PC-3 (cell line): ENCODE measurements around the gene NLGN3. TPM values are rescaled to one million over a fixed set of nuclear protein-coding genes. Genes with fewer than 3 reads are reported as not detected.

Experiments
- ATAC-seq: fragments of 200-7000 bp; cut with Tn5 transposase; 2 replicates; pipeline ENCODE4 v1.9.1; 2020; ENCODE audit warnings: mild to moderate bottlenecking, moderate library complexity
- BruUV-seq: library from RNA; stranded (reverse); fragments of 400-500 nt; replicated peaks from 2 replicates; lab custom pipeline; 2021; lab: Mats Ljungman, UMichigan
- CTCF ChIA-PET: fragments of 300-600 bp; sonication (Branson Sonifier 250); formaldehyde crosslinking; loops from one replicate; lab custom pipeline; 2022; ENCODE audit warnings: antibody characterized with exemption; lab: Charles Lee
- POLR2A ChIA-PET: fragments of 300-600 bp; sonication (Branson Sonifier 250); formaldehyde crosslinking; loops from one replicate; lab custom pipeline; 2022; ENCODE audit warnings: antibody characterized with exemption; ENCODE audit not compliant: unreplicated experiment; lab: Charles Lee
- DNase-seq: peaks from one replicate; pipeline ENCODE4 v3.0.0-alpha.2; 2015
- H2AFZ ChIP-seq: fragments of 300-600 bp; sonication (generic); 2 replicates; pipeline ENCODE4 v1.6.0; 2016; ENCODE audit warnings: antibody characterized with exemption, low read length
- H3F3A ChIP-seq: fragments of 300-600 bp; sonication (generic); one replicate; pipeline ENCODE4 v1.6.0; 2017; ENCODE audit warnings: antibody characterized with exemption, low read length, control low read depth, mild to moderate bottlenecking; ENCODE audit not compliant: unreplicated experiment
- H3K27ac ChIP-seq: fragments of 300-600 bp; sonication (generic); 2 replicates; pipeline ENCODE4 v1.5.1; 2016; ENCODE audit warnings: mild to moderate bottlenecking, low read length
- H3K27me3 ChIP-seq: fragments of 300-600 bp; sonication (generic); 2 replicates; pipeline ENCODE4 v1.6.1; 2016; ENCODE audit warnings: low read length, mixed read lengths
- H3K36me3 ChIP-seq: fragments of 300-600 bp; sonication (generic); 2 replicates; pipeline ENCODE4 v1.6.1; 2016; ENCODE audit warnings: low read depth, mixed run types, low read length, mixed read lengths
- H3K4me1 ChIP-seq: fragments of 300-600 bp; sonication (generic); 2 replicates; pipeline ENCODE4 v1.5.1; 2016; ENCODE audit warnings: low read length; ENCODE audit not compliant: insufficient read depth
- H3K4me2 ChIP-seq: fragments of 300-600 bp; sonication (generic); 2 replicates; pipeline ENCODE4 v1.6.0; 2016; ENCODE audit warnings: low read length
- H3K4me3 ChIP-seq: fragments of 300-600 bp; sonication (generic); 2 replicates; pipeline ENCODE4 v1.5.1; 2016; ENCODE audit warnings: mild to moderate bottlenecking, low read length, mixed read lengths
- H3K79me2 ChIP-seq: fragments of 300-600 bp; sonication (generic); 2 replicates; pipeline ENCODE4 v1.6.1; 2017; ENCODE audit warnings: low read length, mixed read lengths
- H3K9ac ChIP-seq: fragments of 300-600 bp; sonication (generic); 2 replicates; pipeline ENCODE4 v1.6.0; 2016; ENCODE audit warnings: mild to moderate bottlenecking, low read length
- H3K9me2 ChIP-seq: fragments of 300-600 bp; sonication (generic); replicated peaks from 2 replicates; pipeline ENCODE4 v1.6.1; 2016; ENCODE audit warnings: mixed run types, low read length, mixed read lengths
- H3K9me3 ChIP-seq: fragments of 300-600 bp; sonication (generic); 2 replicates; pipeline ENCODE4 v1.6.1; 2016; ENCODE audit warnings: low read length, mixed read lengths
- H4K20me1 ChIP-seq: fragments of 300-600 bp; sonication (generic); 2 replicates; pipeline ENCODE4 v1.6.1; 2016; ENCODE audit warnings: low read length, mixed read lengths
- CTCF ChIP-seq: fragments of 300-600 bp; sonication (generic); conservative IDR thresholded peaks from 2 replicates; pipeline ENCODE4 v1.5.1; 2017; ENCODE audit warnings: antibody characterized with exemption, low read depth, mild to moderate bottlenecking, low read length
- EZH2 ChIP-seq: fragments of 300-600 bp; sonication (generic); IDR thresholded peaks from one replicate; pipeline ENCODE4 v1.6.1; 2017; ENCODE audit warnings: antibody characterized with exemption, mild to moderate bottlenecking, low read length; ENCODE audit not compliant: unreplicated experiment
- EZH2phosphoT487 ChIP-seq: fragments of 300-600 bp; sonication (generic); IDR thresholded peaks from 2 replicates; pipeline ENCODE4 v1.6.1; 2018; ENCODE audit warnings: mild to moderate bottlenecking, antibody characterized with exemption, low read length, borderline replicate concordance
- intact Hi-C: fragments of 100-400 bp; cut with micrococcal nuclease; formaldehyde crosslinking; loops from 2 replicates; pipeline ENCODE4 v1.9.0; 2023
- total RNA-seq: library from RNA; depleted of rRNA; stranded (reverse); fragments of >200 nt; gene quantifications from 2 replicates; pipeline ENCODE4 v1.2.3, GENCODE V29; 2014

Gene NLGN3
- total RNA-seq, 1 experiment from 2014 or later = 0.29 TPM

DNA sequence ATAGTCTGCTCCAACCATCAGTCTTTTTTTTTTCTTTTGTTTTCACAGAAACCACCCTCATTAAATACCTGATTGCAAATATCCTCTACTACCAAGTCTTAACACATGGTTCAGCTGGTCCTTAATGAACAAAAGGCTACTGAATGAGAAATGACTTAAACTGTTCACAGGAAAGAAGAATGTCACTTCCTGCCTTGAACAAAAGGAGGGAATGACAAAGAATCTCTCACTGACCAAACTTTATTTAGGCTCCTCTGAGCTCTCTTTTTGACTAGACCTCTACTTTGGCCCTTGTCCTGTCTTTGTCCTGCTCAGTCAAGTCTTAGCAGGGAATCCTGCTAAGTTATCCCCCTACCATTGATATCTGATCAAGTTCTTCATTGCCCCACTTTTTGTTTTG is 46.6 kb downstream of the NLGN3 start:
- Histone ChIP-seq H3K9me2 (no peaks in the 10 kb centered on the region), H2AFZ (no peak overlapping the region), H3K27ac (no peak overlapping the region), H3K9ac (no peak overlapping the region), H3K79me2 (no peaks in the 10 kb centered on the region), H3K9me3 (no peaks in the 10 kb centered on the region), H4K20me1 (no peaks in the 10 kb centered on the region), H3F3A (no peaks in the 10 kb centered on the region), H3K4me1 (no peaks in the 10 kb centered on the region), H3K27me3 (no peaks in the 10 kb centered on the region), H3K36me3 (no peaks in the 10 kb centered on the region), H3K4me3 (no peak overlapping the region), H3K4me2 (no peak overlapping the region)
- CTCF ChIA-PET = no interaction called here
- POLR2A ChIA-PET = no interaction called here
- ATAC-seq (no peak), DNase-seq (no peak)
- no TSS peak for BruUV-seq
- intact Hi-C loops = no loop called here
- TF ChIP-seq EZH2 = no peak
- no peak for TF ChIP-seq EZH2phosphoT487
- no peak for TF ChIP-seq CTCF

DNA sequence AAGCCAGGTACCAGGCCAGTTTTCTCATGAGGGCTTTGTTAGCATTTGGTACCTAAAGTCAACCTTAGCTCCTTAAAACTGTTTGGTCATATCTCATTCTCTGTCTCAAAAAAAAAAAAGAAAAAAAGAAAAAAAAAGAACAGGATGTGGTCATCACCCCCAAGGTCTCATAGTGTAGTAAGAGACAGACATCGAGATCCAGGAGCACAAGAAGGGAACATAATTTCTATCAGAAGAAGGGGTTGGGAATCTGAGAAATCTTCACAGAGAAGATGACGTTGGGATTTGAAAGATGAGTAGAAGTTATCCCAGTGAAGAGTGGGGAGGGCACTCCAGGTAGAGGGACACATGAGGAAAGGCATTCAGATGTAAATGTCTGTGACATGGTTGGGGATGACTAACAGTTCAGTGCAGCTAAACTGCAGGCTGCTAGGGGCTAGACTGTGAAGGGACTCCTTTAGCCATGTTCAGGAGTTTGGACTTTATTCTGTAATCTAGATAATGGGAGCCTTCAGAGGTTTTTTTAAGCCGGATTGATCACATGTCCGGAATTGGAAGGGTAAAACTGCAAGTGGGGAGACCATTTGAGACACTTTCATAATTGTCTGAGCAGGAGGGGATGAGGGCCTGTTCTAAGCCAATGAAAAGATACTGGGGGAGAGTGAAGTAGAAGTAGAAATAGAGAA is 51.5 kb downstream of the NLGN3 start:
- Histone ChIP-seq H4K20me1 (no peaks in the 10 kb centered on the region), H3K27ac (no peak overlapping the region), H3F3A (no peaks in the 10 kb centered on the region), H3K4me3 (no peak overlapping the region), H2AFZ (no peak overlapping the region), H3K79me2 (no peaks in the 10 kb centered on the region), H3K27me3 (no peaks in the 10 kb centered on the region), H3K4me2 (no peak overlapping the region), H3K4me1 (no peaks in the 10 kb centered on the region), H3K36me3 (no peaks in the 10 kb centered on the region), H3K9ac (no peak overlapping the region), H3K9me2 (no peaks in the 10 kb centered on the region), H3K9me3 (no peaks in the 10 kb centered on the region)
- BruUV-seq = no TSS peak
- ChIA-PET POLR2A (no interaction called here), CTCF (no interaction called here)
- intact Hi-C loops = no loop called here
- TF ChIP-seq CTCF = no peak
- no peak for TF ChIP-seq EZH2phosphoT487
- TF ChIP-seq EZH2 = no peak
- DNase-seq (no peak), ATAC-seq (no peak)

- TF ChIP-seq EZH2phosphoT487 = no peak
- no peaks in the 10 kb centered on the region for H3K36me3 ChIP-seq
- no peak overlapping the region for H3K9ac ChIP-seq
- H2AFZ ChIP-seq = no peak overlapping the region
- ATAC-seq (no peak), DNase-seq (no peak)
- no peaks in the 10 kb centered on the region for H3K27me3 ChIP-seq
- no peak overlapping the region for H3K4me3 ChIP-seq
- BruUV-seq = no TSS peak
- no peak overlapping the region for H3K27ac ChIP-seq
- H3K4me1 ChIP-seq = no peaks in the 10 kb centered on the region
- no peaks in the 10 kb centered on the region for H3K79me2 ChIP-seq
- ChIA-PET POLR2A (no interaction called here), CTCF (no interaction called here)
- no peak overlapping the region for H3K4me2 ChIP-seq
- H4K20me1 ChIP-seq = no peaks in the 10 kb centered on the region
- H3K9me2 ChIP-seq = no peaks in the 10 kb centered on the region
- intact Hi-C loops = no loop called here
- H3K9me3 ChIP-seq = no peaks in the 10 kb centered on the region
- H3F3A ChIP-seq = no peaks in the 10 kb centered on the region
These were observed 53.4 kb downstream of the NLGN3 start for GRCh38 chrX:71198066-71198465.
